ENCODE results near the gene C1orf50.

DNA sequence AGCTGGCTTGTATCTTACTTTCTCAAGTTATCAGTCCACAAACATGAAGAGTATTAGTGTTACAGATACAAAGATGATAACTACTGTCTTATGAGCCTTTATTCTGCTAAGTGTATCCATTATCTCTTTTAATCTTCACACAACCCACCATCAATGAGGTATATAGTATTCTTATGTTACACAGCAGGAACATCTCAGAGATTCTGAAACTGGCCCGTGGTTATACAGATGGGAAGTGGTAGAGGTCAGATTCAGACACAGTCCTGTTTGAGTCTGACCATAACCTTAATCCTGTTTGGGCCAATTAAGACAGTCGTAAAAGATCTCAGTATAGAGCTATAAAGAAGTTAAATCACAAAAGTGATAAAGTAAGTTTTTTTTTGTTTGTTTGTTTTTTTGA lies 12.7 kb downstream of the C1orf50 start:
- no peak for TF ChIP-seq POLR2A (IDR thresholded peaks at IDR 0.05)
- TF ChIP-seq, protein P1, sequence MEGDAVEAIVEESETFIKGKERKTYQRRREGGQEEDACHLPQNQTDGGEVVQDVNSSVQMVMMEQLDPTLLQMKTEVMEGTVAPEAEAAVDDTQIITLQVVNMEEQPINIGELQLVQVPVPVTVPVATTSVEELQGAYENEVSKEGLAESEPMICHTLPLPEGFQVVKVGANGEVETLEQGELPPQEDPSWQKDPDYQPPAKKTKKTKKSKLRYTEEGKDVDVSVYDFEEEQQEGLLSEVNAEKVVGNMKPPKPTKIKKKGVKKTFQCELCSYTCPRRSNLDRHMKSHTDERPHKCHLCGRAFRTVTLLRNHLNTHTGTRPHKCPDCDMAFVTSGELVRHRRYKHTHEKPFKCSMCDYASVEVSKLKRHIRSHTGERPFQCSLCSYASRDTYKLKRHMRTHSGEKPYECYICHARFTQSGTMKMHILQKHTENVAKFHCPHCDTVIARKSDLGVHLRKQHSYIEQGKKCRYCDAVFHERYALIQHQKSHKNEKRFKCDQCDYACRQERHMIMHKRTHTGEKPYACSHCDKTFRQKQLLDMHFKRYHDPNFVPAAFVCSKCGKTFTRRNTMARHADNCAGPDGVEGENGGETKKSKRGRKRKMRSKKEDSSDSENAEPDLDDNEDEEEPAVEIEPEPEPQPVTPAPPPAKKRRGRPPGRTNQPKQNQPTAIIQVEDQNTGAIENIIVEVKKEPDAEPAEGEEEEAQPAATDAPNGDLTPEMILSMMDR (IDR thresholded peaks at IDR 0.05 in 8 of 11, conservative IDR thresholded peaks at IDR 0.05 in 3 of 11), result no peak
- no peak for TF ChIP-seq POLR2AphosphoS5 (IDR thresholded peaks at IDR 0.05)
